ENCODE measurements around the gene ACSS3. TPM values are rescaled to one million over a fixed set of nuclear protein-coding genes. Genes with fewer than 3 reads are reported as not detected.
"Not testable (repeated sequence)": the region's sequence is repeated elsewhere in the genome, so short reads cannot be mapped to it uniquely, and the experiment has no call there.

Gene ACSS3
- total RNA-seq, 2 experiments from 2014 or later, result not detected

- POLR2A ChIA-PET, result no interaction called here
- no peaks in the 10 kb centered on the region for H3K36me3 Mint-ChIP-seq
Observed at GRCh38 chr12:81083018-81083417, 5.1 kb downstream of the ACSS3 start.

DNA sequence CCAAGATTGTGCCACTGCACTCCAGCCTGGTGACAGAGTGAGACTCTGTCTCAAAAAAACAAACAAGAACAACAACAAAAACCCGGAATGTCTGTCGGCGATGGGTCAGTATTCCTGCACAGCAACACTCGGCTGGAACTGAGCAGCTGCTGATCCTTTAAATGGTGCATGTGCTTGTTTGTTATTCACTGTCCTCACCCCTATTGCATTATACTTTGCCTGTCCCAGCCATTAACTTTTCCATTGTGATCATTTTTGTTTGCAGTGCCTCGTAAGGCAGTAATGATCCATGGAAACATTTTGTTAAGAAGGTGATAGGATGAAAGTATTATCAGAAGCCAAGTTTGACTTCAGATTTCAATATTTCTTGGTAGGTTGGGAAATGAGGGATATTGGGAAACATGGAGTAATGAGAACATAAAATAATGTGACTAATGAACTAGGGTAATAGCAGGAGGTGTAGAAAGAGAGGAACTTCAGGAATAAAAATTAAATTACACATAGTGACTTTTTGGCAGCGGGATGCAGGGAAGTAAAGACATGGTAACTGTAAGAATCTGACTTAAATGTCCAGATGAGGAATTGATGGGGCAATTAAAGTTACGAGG lies 6.1 kb downstream of the ACSS3 start:
- no peaks in the 10 kb centered on the region for H3K36me3 Mint-ChIP-seq
- H3K9me3 Mint-ChIP-seq, result no peaks in the 10 kb centered on the region
- H3K4me3 Mint-ChIP-seq, result no peak overlapping the region

More at GRCh38 chr12:81083018-81083417, 5.1 kb downstream of the ACSS3 start:
- Mint-ChIP-seq H3K4me1 (no peaks in the 10 kb centered on the region), H3K9me3 (no peaks in the 10 kb centered on the region), H3K27ac (no peak overlapping the region), H3K27me3 (peaks cover 5% of the 10 kb centered on the region), H3K4me3 (no peak overlapping the region)
- no peak for ATAC-seq (ENCODE audit: low read depth)
- no peak for DNase-seq

DNA sequence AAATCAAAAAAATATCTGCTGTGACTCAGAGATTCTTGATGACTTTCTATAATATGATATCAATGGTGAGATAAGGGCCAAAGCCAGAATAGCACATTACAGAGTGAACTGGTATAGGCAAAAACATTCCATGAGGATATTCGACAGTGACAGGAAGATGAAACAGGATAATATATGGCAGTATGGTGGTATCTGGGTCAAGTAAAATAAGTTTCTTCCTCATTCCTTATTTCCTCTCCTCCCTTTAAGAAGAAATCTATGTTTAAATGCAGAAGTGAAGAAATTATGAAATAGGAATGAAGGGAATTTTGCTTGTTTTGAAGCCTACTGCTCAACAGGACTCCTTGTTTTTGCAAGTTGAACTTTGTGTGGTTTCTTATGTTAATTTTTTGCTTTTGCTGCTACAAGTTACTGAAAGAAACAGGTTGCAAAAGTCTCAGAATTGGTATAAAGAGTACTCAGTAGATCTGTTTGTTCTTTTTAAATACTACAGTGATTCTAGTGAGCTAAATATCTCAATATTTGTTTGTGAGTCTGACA lies 7.0 kb downstream of the ACSS3 start:
- H3K27ac Mint-ChIP-seq, result no peak overlapping the region
- H3K4me1 Mint-ChIP-seq, result no peaks in the 10 kb centered on the region
- POLR2A ChIA-PET, result no interaction called here
- H3K4me3 Mint-ChIP-seq, result no peak overlapping the region
- no peaks in the 10 kb centered on the region for H3K27me3 Mint-ChIP-seq
- DNase-seq, result no peak
- H3K9me3 Mint-ChIP-seq, result no peaks in the 10 kb centered on the region
- no peak for ATAC-seq (ENCODE audit: low read depth)
- H3K36me3 Mint-ChIP-seq, result no peaks in the 10 kb centered on the region

More for the DNA sequence above, 6.1 kb downstream of the ACSS3 start:
- DNase-seq (no peak), ATAC-seq (ENCODE audit: low read depth) (no peak)
- Mint-ChIP-seq H3K4me1 (no peaks in the 10 kb centered on the region), H3K27ac (no peak overlapping the region), H3K27me3 (no peaks in the 10 kb centered on the region)
- POLR2A ChIA-PET, result no interaction called here

- no peak for ATAC-seq (ENCODE audit: low read depth)
- DNase-seq, result no peak
- Mint-ChIP-seq H3K27me3 (no peaks in the 10 kb centered on the region), H3K4me1 (no peaks in the 10 kb centered on the region), H3K4me3 (no peak overlapping the region), H3K9me3 (no peaks in the 10 kb centered on the region), H3K36me3 (no peaks in the 10 kb centered on the region), H3K27ac (no peak overlapping the region)
- POLR2A ChIA-PET, result no interaction called here
Observed at GRCh38 chr12:81085832-81086231, 8.0 kb downstream of the ACSS3 start.

DNA sequence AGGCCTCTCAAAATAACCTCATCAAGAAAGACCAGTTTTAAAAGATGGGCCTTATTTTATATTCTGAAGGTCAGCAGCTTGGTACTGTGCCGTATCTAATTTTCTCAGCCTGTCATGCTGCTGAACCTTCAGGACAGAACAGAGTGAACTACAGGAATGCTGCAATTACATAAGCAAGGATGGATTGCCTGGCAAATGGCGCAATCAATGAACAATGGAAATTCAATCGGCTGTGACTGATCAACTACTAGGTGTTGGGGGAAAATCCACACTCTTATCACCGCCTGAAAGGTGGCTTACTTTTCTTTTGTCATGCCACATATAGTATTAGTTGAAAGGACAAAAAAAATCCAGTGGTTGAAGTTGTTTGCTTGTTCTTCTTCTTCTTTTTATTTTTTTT lies 8.5 kb downstream of the ACSS3 start:
- POLR2A ChIA-PET, result no interaction called here
- no peaks in the 10 kb centered on the region for H3K9me3 Mint-ChIP-seq
- no peak overlapping the region for H3K27ac Mint-ChIP-seq
- DNase-seq, result no peak
- no peak overlapping the region for H3K4me3 Mint-ChIP-seq
- no peaks in the 10 kb centered on the region for H3K27me3 Mint-ChIP-seq
- no peaks in the 10 kb centered on the region for H3K4me1 Mint-ChIP-seq
- no peak for ATAC-seq (ENCODE audit: low read depth)
- H3K36me3 Mint-ChIP-seq, result no peaks in the 10 kb centered on the region

DNA sequence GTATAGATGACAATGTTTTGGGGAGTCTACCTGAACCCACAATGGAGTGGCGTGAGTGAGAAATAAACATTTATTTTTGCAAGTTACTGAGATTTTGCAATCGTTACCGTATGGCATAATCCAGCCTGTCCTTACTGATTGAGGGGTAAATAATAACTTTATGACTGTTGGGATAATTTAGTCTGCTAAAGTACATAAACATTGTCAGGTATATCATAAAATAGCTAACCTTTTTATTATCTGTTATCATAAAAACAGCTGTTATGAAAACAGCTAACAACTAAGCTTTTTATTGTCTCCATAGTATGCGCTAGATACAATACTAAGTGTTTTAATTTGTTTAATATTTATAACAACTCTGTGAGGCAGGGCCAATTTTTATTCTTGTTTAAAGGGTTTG lies 10.3 kb downstream of the ACSS3 start:
- DNase-seq (no peak), ATAC-seq (ENCODE audit: low read depth) (no peak)
- H3K4me1 Mint-ChIP-seq, result no peaks in the 10 kb centered on the region
- no peaks in the 10 kb centered on the region for H3K36me3 Mint-ChIP-seq
- POLR2A ChIA-PET, result no interaction called here
- no peaks in the 10 kb centered on the region for H3K9me3 Mint-ChIP-seq
- no peaks in the 10 kb centered on the region for H3K27me3 Mint-ChIP-seq
- no peak overlapping the region for H3K4me3 Mint-ChIP-seq
- no peak overlapping the region for H3K27ac Mint-ChIP-seq

GRCh38 chr12:81089412-81089811 lies 11.5 kb downstream of the ACSS3 start:
- Mint-ChIP-seq H3K27me3 (no peaks in the 10 kb centered on the region), H3K4me3 (no peak overlapping the region), H3K9me3 (no peaks in the 10 kb centered on the region), H3K36me3 (no peaks in the 10 kb centered on the region), H3K4me1 (no peaks in the 10 kb centered on the region), H3K27ac (no peak overlapping the region)
- no peak for ATAC-seq (ENCODE audit: low read depth)
- no peak for DNase-seq
- POLR2A ChIA-PET, result no interaction called here

GRCh38 chr12:81092053-81092452 lies 14.2 kb downstream of the ACSS3 start:
- DNase-seq (no peak), ATAC-seq (ENCODE audit: low read depth) (no peak)
- POLR2A ChIA-PET, result no interaction called here
- H3K36me3 Mint-ChIP-seq, result no peaks in the 10 kb centered on the region
- H3K27ac Mint-ChIP-seq, result no peak overlapping the region
- no peak overlapping the region for H3K4me3 Mint-ChIP-seq
- no peaks in the 10 kb centered on the region for H3K9me3 Mint-ChIP-seq
- H3K4me1 Mint-ChIP-seq, result no peaks in the 10 kb centered on the region
- H3K27me3 Mint-ChIP-seq, result no peaks in the 10 kb centered on the region

- ATAC-seq (ENCODE audit: low read depth) (no peak), DNase-seq (no peak)
- POLR2A ChIA-PET, result no interaction called here
- no peaks in the 10 kb centered on the region for H3K27me3 Mint-ChIP-seq
- no peaks in the 10 kb centered on the region for H3K4me1 Mint-ChIP-seq
- H3K36me3 Mint-ChIP-seq, result no peaks in the 10 kb centered on the region
- no peak overlapping the region for H3K27ac Mint-ChIP-seq
- no peak overlapping the region for H3K4me3 Mint-ChIP-seq
- H3K9me3 Mint-ChIP-seq, result no peaks in the 10 kb centered on the region
Observed at GRCh38 chr12:81094718-81095360, 17.0 kb downstream of the ACSS3 start.

DNA sequence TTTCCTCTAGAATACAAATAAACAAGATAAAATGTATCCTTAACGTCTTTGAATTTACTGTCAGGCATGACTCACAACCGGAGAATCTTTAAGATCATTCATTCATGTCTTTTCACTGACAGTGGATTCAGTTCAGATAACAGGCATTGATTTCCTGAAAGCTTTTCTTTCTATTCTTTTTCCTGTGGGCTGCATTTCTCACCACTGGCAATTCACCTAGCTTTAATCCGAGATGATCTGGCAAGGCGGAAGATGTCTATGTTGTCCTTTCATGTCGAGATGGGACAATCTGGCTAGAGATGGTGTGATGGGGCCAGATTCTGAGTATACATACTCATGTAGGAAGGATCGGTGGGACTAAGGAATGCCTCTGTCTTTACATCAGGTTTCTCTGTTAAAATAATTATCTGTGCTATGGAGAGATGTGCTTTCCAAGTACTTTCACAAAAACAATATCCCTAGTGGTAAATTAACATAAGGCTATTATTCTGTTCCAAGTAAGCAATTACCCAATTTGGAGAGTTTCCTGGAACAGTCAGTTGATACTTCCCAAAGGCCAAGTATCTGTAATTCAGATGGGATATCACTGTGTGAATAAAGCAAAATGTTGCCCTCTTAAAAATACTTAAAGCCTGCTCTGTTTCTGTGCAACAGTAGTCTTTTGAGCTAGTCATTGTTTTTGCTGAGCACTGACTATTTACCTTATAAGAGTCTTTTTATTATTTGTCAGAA lies 17.8 kb downstream of the ACSS3 start:
- no peak for DNase-seq
- H3K27ac Mint-ChIP-seq, result no peak overlapping the region
- ATAC-seq (ENCODE audit: low read depth), result no peak
- H3K9me3 Mint-ChIP-seq, result no peaks in the 10 kb centered on the region
- no peaks in the 10 kb centered on the region for H3K27me3 Mint-ChIP-seq
- no peaks in the 10 kb centered on the region for H3K36me3 Mint-ChIP-seq
- POLR2A ChIA-PET, result no interaction called here
- no peak overlapping the region for H3K4me3 Mint-ChIP-seq
- no peaks in the 10 kb centered on the region for H3K4me1 Mint-ChIP-seq

DNA sequence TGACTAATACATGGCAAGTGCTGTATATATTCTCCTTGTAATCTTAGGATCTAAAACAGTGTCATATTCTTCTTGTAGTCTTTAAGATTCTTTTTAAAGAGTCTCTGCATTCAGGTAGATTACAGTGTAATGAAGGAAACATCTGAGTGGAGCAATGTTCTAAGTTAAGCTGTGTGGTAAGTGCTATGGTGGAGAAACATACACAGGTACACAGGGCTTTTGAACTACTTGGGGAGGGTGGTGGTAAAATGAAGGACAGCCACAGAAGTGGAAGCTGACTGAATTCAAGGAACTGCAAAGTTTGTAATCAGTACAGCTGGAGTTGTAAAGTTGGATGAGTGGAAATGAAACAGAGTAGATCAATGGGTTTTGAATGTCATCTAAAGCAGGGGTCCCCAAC lies 27.8 kb downstream of the ACSS3 start:
- Mint-ChIP-seq H3K36me3 (no peaks in the 10 kb centered on the region), H3K4me1 (no peaks in the 10 kb centered on the region), H3K9me3 (peaks cover 3% of the 10 kb centered on the region), H3K4me3 (no peak overlapping the region), H3K27ac (no peak overlapping the region), H3K27me3 (no peaks in the 10 kb centered on the region)
- no peak for ATAC-seq (ENCODE audit: low read depth)
- POLR2A ChIA-PET, result no interaction called here
- no peak for DNase-seq

GRCh38 chr12:81114226-81114625 lies 36.3 kb downstream of the ACSS3 start:
- Mint-ChIP-seq H3K4me3 (no peak overlapping the region), H3K9me3 (no peaks in the 10 kb centered on the region), H3K4me1 (no peaks in the 10 kb centered on the region), H3K36me3 (no peaks in the 10 kb centered on the region), H3K27me3 (no peaks in the 10 kb centered on the region), H3K27ac (no peak overlapping the region)
- DNase-seq, result no peak
- ATAC-seq (ENCODE audit: low read depth), result no peak
- POLR2A ChIA-PET, result no interaction called here

- ATAC-seq (ENCODE audit: low read depth); H3K4me3 Mint-ChIP-seq; H3K4me1 Mint-ChIP-seq; H3K27me3 Mint-ChIP-seq; DNase-seq; H3K27ac Mint-ChIP-seq; H3K9me3 Mint-ChIP-seq; H3K36me3 Mint-ChIP-seq; POLR2A ChIA-PET: not testable (repeated sequence)
Observed at GRCh38 chr12:81119069-81119468, 41.2 kb downstream of the ACSS3 start.

DNA sequence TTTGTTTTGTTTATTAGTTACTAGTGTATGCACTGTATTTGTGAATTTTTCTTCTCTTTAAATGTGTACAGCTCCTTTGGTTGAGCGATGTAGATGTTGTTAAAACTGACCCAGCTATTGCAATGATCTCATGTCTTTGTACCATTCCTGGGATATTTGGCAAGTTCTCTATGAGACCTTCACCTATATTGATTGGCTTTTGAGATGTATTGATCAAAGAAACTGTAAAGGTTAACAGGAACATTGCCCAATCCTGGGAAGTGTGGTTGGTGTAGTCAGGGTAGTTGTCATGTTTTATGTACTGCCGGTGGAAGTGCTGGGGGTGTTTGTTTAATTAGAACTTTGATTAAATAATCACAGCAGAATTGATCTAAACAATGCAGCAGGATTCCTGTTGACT lies 43.1 kb downstream of the ACSS3 start:
- Mint-ChIP-seq H3K4me1 (no peaks in the 10 kb centered on the region), H3K27me3 (no peaks in the 10 kb centered on the region), H3K27ac (no peak overlapping the region), H3K4me3 (no peak overlapping the region), H3K9me3 (peaks cover 6% of the 10 kb centered on the region), H3K36me3 (no peaks in the 10 kb centered on the region)
- POLR2A ChIA-PET, result no interaction called here
- DNase-seq, result no peak
- no peak for ATAC-seq (ENCODE audit: low read depth)
